ENCODE data around the gene E4F1.

Gene E4F1

DNA sequence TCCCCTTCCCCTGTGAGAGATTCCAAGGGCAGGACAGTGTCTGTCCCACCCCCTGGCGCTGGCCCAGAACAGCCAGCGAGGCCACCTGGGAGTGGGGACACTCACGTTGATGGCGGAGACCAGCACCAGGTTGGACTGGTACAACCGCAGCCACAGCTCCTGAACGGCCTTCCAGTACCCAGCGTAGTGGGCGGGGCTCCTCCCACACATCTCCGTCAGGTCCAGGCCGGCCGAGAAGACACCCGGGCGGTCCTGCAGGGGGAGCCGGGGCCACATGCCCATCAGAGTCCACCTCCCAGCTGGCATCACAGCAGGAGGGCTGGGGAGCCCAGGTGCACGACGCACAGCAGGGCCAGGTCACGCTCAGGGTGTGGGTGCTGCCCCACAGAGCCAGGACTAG lies 20.9 kb downstream of the E4F1 start:
- TF ChIP-seq, protein P1, sequence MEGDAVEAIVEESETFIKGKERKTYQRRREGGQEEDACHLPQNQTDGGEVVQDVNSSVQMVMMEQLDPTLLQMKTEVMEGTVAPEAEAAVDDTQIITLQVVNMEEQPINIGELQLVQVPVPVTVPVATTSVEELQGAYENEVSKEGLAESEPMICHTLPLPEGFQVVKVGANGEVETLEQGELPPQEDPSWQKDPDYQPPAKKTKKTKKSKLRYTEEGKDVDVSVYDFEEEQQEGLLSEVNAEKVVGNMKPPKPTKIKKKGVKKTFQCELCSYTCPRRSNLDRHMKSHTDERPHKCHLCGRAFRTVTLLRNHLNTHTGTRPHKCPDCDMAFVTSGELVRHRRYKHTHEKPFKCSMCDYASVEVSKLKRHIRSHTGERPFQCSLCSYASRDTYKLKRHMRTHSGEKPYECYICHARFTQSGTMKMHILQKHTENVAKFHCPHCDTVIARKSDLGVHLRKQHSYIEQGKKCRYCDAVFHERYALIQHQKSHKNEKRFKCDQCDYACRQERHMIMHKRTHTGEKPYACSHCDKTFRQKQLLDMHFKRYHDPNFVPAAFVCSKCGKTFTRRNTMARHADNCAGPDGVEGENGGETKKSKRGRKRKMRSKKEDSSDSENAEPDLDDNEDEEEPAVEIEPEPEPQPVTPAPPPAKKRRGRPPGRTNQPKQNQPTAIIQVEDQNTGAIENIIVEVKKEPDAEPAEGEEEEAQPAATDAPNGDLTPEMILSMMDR (conservative IDR thresholded peaks at IDR 0.05), result no peak
- H3K27ac ChIP-seq, result no peak overlapping the region

DNA sequence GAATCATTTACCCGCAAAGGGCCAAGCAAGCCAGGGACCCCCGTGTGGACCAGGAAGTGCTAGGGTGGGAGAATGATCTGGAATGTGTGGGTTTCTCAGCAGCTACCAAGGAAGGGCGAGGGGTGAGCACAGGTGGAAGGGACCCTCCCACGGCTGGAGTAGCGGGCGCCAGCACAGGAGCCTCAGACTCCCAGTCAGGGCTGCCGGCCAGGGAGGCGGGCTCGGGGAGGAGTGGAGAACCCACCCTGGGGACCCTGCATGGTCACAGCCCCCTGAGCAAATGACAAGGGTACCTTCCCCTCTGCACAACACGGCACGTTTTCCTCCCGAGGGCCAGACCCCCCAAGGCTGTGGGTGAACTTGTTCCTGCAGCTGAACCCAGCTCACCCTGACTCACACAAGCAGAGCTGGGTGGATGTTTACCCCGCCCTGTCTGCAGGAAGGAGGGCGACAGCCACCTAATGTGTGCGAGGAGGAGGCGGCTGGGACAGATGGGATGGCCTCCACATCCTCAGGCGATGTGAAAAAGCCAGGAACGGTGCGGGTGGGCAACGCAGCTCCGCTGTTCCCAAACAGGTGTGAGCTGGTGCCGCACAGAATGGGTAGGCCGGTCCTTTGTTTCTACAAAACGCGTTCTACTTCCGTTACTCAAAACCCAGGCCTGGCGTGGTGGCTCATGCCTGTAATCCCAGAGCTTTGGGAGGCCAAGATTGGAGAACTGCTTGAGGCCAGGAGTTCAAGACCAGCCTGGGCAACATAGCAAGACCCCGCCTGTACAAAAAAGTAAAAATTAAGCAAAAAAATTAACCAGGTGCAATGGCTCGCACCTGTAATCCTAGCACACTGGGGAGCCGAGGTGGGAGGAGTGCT lies 21.8 kb downstream of the E4F1 start:
- TF ChIP-seq, protein P1 (conservative IDR thresholded peaks at IDR 0.05), result no peak
- H3K27ac ChIP-seq, result no peak overlapping the region

DNA sequence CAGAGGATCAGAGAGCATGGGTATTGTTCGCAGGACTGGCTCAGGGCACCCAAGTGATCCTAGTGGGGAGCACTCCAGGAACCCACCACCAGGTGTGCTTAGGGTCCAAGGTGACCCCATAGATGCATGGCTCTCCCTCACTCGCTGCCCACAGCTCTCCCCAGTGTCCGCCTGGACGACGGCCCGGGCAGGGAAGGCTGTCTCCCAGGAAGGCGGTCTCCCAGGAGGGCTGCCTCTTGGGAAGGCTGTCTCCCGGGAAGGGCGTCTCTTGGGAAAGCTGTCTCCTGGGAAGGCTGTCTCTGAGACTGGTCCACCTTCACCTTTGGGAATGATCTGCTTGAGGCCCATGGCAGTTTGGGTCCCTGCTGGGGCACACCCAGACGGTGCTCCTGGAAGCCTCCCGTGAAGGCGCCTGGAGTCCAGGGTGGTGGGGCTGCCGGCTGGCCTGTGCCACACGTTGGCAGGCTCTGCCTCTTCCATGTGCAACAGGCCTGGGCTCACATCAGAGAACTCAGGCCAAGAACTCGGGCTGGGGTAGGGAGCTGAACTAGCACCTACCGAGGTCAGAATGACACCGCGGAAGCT lies 23.0 kb downstream of the E4F1 start:
- TF ChIP-seq, protein P1 (conservative IDR thresholded peaks at IDR 0.05), result no peak
- H3K27ac ChIP-seq, result no peak overlapping the region

DNA sequence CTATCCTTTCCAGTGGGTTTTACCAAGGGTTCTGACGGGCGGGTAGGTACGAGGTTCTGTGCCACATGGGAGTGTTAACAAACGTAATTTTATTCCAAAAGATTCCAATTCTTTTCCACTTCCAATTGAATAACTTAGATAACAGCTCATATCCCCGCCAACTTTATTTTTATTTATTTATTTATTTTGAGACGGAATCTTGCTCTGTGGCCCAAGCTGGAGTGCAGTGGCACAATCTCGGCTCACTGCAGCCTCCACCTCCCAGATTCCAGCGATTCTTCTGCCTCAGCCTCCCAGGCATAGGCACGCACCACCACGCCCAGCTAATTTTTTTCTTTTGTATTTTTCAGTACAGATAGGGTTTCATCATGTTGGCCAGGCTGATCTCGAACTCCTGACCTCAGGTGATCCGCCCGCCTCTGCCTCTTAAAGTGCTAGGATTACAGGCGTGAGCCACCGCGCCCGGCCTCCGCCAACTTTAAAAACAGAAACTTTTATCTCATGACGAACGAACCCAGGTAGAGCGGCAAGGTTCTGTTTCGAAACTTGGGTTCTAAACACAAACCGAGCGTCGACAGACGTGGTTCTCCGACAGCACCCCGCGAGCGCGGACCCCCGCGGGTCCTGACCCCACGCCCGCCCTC lies 27.4 kb downstream of the E4F1 start:
- TF ChIP-seq, protein P1 (conservative IDR thresholded peaks at IDR 0.05), result no peak
- peak overlapping the region; percentile 87 for H3K27ac ChIP-seq

- TF ChIP-seq, protein P1 (conservative IDR thresholded peaks at IDR 0.05), result peak; percentile 66
- peak within 1 kb of the TSS; percentile 87 for H3K27ac ChIP-seq
These were observed 28.1 kb downstream of the E4F1 start, which contains the start of gene ECI1 for GRCh38 chr16:2251296-2252111. Gene ECI1, minus strand, starts transcription at chr16:2251587. Its CDS starts 21 bp downstream, at chr16:2251566.

DNA sequence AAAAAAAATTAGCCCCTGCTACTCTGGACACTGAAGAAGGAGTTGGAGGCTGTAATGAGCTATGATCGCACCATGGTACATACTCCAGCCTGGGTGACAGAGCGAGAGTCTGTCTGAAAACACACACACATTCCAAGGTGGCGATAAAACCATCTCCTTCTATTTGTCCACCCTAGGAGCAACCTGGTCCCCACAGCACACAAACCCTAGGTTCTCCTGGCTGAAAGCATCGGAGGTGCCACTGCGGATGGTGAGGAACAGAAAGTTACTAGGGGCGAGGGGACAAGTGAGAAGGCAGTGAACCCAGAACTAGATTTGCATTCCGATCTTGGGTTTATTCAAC lies 29.4 kb downstream of the E4F1 start:
- H3K27ac ChIP-seq, result peak overlapping the region; percentile 87
- TF ChIP-seq, protein P1 (conservative IDR thresholded peaks at IDR 0.05), result no peak
